Common myeloid progenitor, CD34-positive (primary cell): ENCODE results near the gene SLF2.
"Not testable (repeated sequence)": the region's sequence is repeated elsewhere in the genome, so short reads cannot be mapped to it uniquely, and the experiment has no call there.

ENCODE experiments used
- CTCF ChIA-PET: fragments of 350-600 bp; sonication (Branson Sonifier 250); formaldehyde crosslinking; loops from one replicate; lab custom pipeline; 2021; ENCODE audit warnings: antibody characterized with exemption; lab: Charles Lee
- POLR2A ChIA-PET: fragments of 350-600 bp; sonication (Branson Sonifier 250); formaldehyde crosslinking; loops from one replicate; lab custom pipeline; 2021; ENCODE audit warnings: antibody characterized with exemption; lab: Charles Lee
- DNase-seq, 3 donors: peaks; one replicate each; pipeline versions ENCODE4 v3.0.0 to v3.0.0-alpha.2; 2013
- H3K27ac ChIP-seq, 2 experiments: 1 replicate in 1 of 2; 2 replicates in 1 of 2; pipeline ENCODE4 v1.7.0; 2013; ENCODE audit warnings: inconsistent platforms in 2 of 2, low read length in 2 of 2, mild to moderate bottlenecking in 2 of 2, low read depth in 1 of 2, moderate library complexity in 1 of 2; ENCODE audit not compliant: severe bottlenecking in 2 of 2, insufficient read depth in 1 of 2, poor library complexity in 1 of 2
- H3K27me3 ChIP-seq, 5 experiments: replicated peaks in 2 of 5; 1 replicate in 3 of 5; 2 replicates in 2 of 5; pipeline versions ENCODE4 v1.6.1 to v1.7.0; 2013; ENCODE audit warnings: low read length in 4 of 5, mild to moderate bottlenecking in 2 of 5, moderate library complexity in 2 of 5, inconsistent platforms in 1 of 5; ENCODE audit not compliant: insufficient read depth in 5 of 5, control insufficient read depth in 4 of 5
- H3K36me3 ChIP-seq, 4 experiments: 1 replicate in 2 of 4; 2 replicates in 2 of 4; pipeline versions ENCODE4 v1.6.1 to v1.7.0; 2013; ENCODE audit warnings: low read length in 3 of 4, control low read depth in 1 of 4, mild to moderate bottlenecking in 1 of 4; ENCODE audit not compliant: control insufficient read depth in 4 of 4, insufficient read depth in 4 of 4
- H3K4me1 ChIP-seq, 4 experiments: 1 replicate in 3 of 4; 2 replicates in 1 of 4; pipeline versions ENCODE4 v1.6.1 to v1.7.1; 2013; ENCODE audit warnings: low read length in 3 of 4, mild to moderate bottlenecking in 3 of 4, control low read depth in 1 of 4, inconsistent platforms in 1 of 4, moderate library complexity in 1 of 4; ENCODE audit not compliant: control insufficient read depth in 4 of 4, insufficient read depth in 4 of 4; ENCODE audit errors: control extremely low read depth in 1 of 4
- H3K4me3 ChIP-seq, 7 experiments: 1 replicate in 4 of 7; 2 replicates in 3 of 7; pipeline versions ENCODE4 v1.5.1 to v1.7.0; 2013; ENCODE audit warnings: mild to moderate bottlenecking in 7 of 7, low read length in 6 of 7, moderate library complexity in 6 of 7, inconsistent platforms in 2 of 7, low read depth in 2 of 7, control low read depth in 1 of 7; ENCODE audit not compliant: insufficient read depth in 4 of 7, control insufficient read depth in 1 of 7; ENCODE audit errors: extremely low read depth in 1 of 7
- H3K9me3 ChIP-seq, 5 experiments: 1 replicate in 4 of 5; 2 replicates in 1 of 5; pipeline versions ENCODE4 v1.6.1 to v1.7.1; 2013; ENCODE audit warnings: low read length in 4 of 5, mild to moderate bottlenecking in 2 of 5, inconsistent platforms in 1 of 5, low read depth in 1 of 5, moderate library complexity in 1 of 5; ENCODE audit not compliant: control insufficient read depth in 4 of 5, insufficient read depth in 2 of 5; ENCODE audit errors: control extremely low read depth in 1 of 5
- WGBS: methylation state at CpG from one replicate; pipeline ENCODE4 v1.1.5; 2013; ENCODE audit not compliant: insufficient coverage; 5-methylcytosine and 5-hydroxymethylcytosine counted together

SLF2 gene

DNA sequence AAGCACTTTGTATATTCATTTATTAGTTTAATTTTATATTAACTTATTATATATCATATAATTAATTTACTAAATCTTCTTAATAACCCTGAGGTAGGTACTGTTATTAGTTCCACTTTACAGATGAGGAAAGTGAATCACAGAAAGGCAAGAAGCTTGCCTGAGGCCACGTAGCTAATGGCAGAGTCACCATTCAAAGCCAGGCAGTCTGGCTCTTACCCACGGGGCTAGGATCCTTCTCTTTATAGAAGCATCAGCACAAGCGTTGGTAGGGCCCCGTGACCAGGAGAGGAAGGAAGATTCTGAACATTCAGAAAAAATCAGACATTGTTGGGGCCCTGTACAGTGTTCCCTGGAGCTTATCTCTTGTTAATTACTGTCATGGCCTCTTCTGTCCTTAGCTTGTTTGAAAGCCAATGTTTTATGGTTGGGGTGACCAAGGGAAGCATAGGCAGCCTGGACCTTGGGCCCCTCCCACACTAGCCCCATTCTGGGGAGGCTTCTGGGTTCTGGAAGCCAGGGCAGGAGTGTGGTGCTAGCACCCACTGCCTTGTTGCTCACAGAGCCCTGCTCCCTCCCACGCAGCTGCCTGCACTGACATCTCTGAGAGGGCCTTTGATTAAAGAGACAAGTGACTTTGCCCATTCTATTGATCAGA is 31.1 kb upstream of the SLF2 start:
- CTCF ChIA-PET = interaction anchor here (1.6 to 1.7 kb wide), 2 partner anchors 10 to 319 kb away, joined by 3 to 7 read pairs; no protein-coding TSS in a partner anchor
- Histone ChIP-seq H3K9me3 (no peaks in the 10 kb centered on the region), H3K27me3 (peaks cover 0 to 11% (median 7%) of the 10 kb centered on the region in 5 experiments), H3K36me3 (no peaks in the 10 kb centered on the region), H3K27ac (no peak overlapping the region), H3K4me1 (peaks cover 0 to 3% (median 0%) of the 10 kb centered on the region in 4 experiments), H3K4me3 (no peak overlapping the region)
- WGBS = 84% methylated on average over 4 of the region's 5 CpGs
- no peak for DNase-seq
- POLR2A ChIA-PET = no interaction called here

- WGBS = 84% methylated on average over 6 of the region's 8 CpGs
- Histone ChIP-seq H3K27ac (no peak overlapping the region), H3K4me3 (no peak overlapping the region), H3K27me3 (peaks cover 0 to 9% (median 7%) of the 10 kb centered on the region in 5 experiments), H3K4me1 (peaks cover 0 to 3% (median 0%) of the 10 kb centered on the region in 4 experiments), H3K9me3 (no peaks in the 10 kb centered on the region), H3K36me3 (no peaks in the 10 kb centered on the region)
- CTCF ChIA-PET = interaction anchor here (1.1 to 1.7 kb wide), 3 partner anchors 10 to 320 kb away, joined by 3 to 7 read pairs (median 3); no protein-coding TSS in a partner anchor
- no peak for DNase-seq
- POLR2A ChIA-PET = no interaction called here
These were observed 30.5 kb upstream of the SLF2 start for GRCh38 chr10:100882252-100882651.

GRCh38 chr10:100882671-100883311 is 30.0 kb upstream of the SLF2 start:
- POLR2A ChIA-PET = interaction anchor here (0.6 kb wide), 1 partner anchor 57 kb away, joined by 4 read pairs; no protein-coding TSS in a partner anchor
- no peaks in the 10 kb centered on the region for H3K9me3 ChIP-seq
- no peak for DNase-seq
- no peak overlapping the region for H3K4me3 ChIP-seq
- H3K27me3 ChIP-seq = peaks cover 0 to 7% (median 6%) of the 10 kb centered on the region in 5 experiments
- CTCF ChIA-PET = interaction anchor here (0.9 to 1.7 kb wide), 4 partner anchors 11 to 320 kb away, joined by 3 to 7 read pairs (median 3); no protein-coding TSS in a partner anchor
- WGBS = 93% methylated on average over 23 of the region's 23 CpGs
- peaks cover 0 to 3% (median 0%) of the 10 kb centered on the region in 4 experiments for H3K4me1 ChIP-seq
- no peak overlapping the region for H3K27ac ChIP-seq
- no peaks in the 10 kb centered on the region for H3K36me3 ChIP-seq

DNA sequence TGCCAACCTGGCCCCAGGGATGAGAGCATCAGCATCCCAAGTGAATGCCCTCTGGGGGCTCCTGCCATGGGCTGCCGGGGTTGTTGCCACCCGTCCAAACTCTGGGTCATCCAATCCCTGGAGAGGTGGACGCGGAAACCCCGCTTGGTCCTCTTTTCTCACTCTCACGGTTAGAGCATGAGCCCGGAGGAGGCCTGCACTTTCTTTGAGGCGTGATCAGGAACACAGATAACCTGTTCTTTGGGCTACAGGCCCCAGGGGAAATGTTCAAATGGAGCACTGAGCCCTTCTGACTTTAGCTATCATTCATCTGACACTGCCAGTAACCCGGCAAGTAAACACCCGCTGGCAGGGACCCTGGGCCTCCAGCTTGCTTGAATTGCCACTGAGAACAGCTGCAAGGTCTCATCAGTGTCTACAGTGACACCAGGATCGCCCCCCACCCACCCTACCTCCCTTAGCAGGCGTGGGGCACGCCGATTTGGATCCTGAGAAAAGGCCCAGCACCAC is 29.4 kb upstream of the SLF2 start:
- CTCF ChIA-PET = interaction anchor here (0.9 to 1.7 kb wide), 3 partner anchors 26 to 321 kb away, joined by 3 read pairs; no protein-coding TSS in a partner anchor
- DNase-seq = no peak
- peaks cover 0 to under 1% (median 0%) of the 10 kb centered on the region in 4 experiments for H3K4me1 ChIP-seq
- no peak overlapping the region for H3K27ac ChIP-seq
- WGBS = 97% methylated on average over 13 of the region's 14 CpGs
- POLR2A ChIA-PET = interaction anchor here (0.6 kb wide), 1 partner anchor 57 kb away, joined by 4 read pairs; no protein-coding TSS in a partner anchor
- no peak overlapping the region for H3K4me3 ChIP-seq
- no peaks in the 10 kb centered on the region for H3K36me3 ChIP-seq
- peaks cover 0 to 11% (median 7%) of the 10 kb centered on the region in 5 experiments for H3K27me3 ChIP-seq
- no peaks in the 10 kb centered on the region for H3K9me3 ChIP-seq

DNA sequence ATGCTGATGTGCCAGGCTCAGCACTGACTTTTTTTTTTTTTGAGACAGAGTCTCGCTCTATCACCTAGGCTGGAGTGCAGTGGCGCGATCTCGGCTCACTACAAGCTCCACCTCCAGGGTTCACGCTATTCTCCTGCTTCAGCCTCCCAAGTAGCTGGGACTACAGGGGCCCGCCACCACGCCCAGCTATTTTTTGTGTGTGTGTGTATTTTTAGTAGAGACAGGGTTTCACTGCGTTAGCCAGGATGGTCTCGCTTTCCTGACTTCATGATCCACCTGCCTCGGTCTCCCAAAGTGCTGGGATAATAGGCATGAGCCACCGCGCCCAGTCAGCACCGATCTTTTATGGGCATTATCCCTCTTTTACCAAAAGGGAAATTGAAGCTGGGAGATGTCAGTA is 27.2 kb upstream of the SLF2 start:
- 100% methylated on average over 2 of the region's 13 CpGs for WGBS
- H3K27ac ChIP-seq, H3K4me3 ChIP-seq, H3K4me1 ChIP-seq, CTCF ChIA-PET, POLR2A ChIA-PET, DNase-seq, H3K9me3 ChIP-seq, H3K36me3 ChIP-seq: not testable (repeated sequence)
- peaks cover under 1 to 21% (median 9%) of the 10 kb centered on the region in 5 experiments for H3K27me3 ChIP-seq

- H3K36me3 ChIP-seq = no peaks in the 10 kb centered on the region
- no peaks in the 10 kb centered on the region for H3K4me1 ChIP-seq
- DNase-seq = no peak
- ChIA-PET CTCF (no interaction called here), POLR2A (interaction anchor here (0.5 kb wide), 1 partner anchor 21 kb away, joined by 3 read pairs; no protein-coding TSS in a partner anchor)
- no peaks in the 10 kb centered on the region for H3K9me3 ChIP-seq
- peaks cover 2 to 26% (median 12%) of the 10 kb centered on the region in 5 experiments for H3K27me3 ChIP-seq
- H3K27ac ChIP-seq = no peak overlapping the region
- WGBS = 100% methylated on average over 2 of the region's 3 CpGs
- no peak overlapping the region for H3K4me3 ChIP-seq
These were observed 26.7 kb upstream of the SLF2 start for GRCh38 chr10:100886091-100886490.
